PFSK-1 (cell line): ENCODE measurements around the gene PARD3B.

ENCODE experiments used
- FOXP2 ChIP-seq: optimal IDR thresholded peaks from 2 replicates; pipeline ENCODE3; 2011; ENCODE audit warnings: borderline replicate concordance, control low read depth, inconsistent platforms; ENCODE audit not compliant: insufficient read depth; ENCODE audit errors: extremely low read length, extremely low read depth
- POLR2AphosphoS5 ChIP-seq: IDR thresholded peaks from 2 replicates; pipeline ENCODE4 v1.6.1; 2012; ENCODE audit warnings: low read depth, mild to moderate bottlenecking, control low read depth, low read length, moderate library complexity
- REST ChIP-seq, 2 experiments: IDR thresholded peaks; 2 replicates each; pipeline versions ENCODE4 v1.6.1 to v1.8.0; 2011 to 2012; ENCODE audit warnings: low read depth in 2 of 2, low read length in 2 of 2, control low read depth in 1 of 2, inconsistent platforms in 1 of 2, mild to moderate bottlenecking in 1 of 2, moderate library complexity in 1 of 2; ENCODE audit not compliant: insufficient read depth in 1 of 2
- SIN3A ChIP-seq: IDR thresholded peaks from 2 replicates; pipeline ENCODE4 v1.6.1; 2012; ENCODE audit warnings: mild to moderate bottlenecking, low read length, moderate library complexity, borderline replicate concordance; ENCODE audit not compliant: insufficient read depth
- TAF1 ChIP-seq: IDR thresholded peaks from 2 replicates; pipeline ENCODE4 v1.6.1; 2012; ENCODE audit warnings: low read length, control low read depth, borderline replicate concordance; ENCODE audit not compliant: insufficient read depth

DNA sequence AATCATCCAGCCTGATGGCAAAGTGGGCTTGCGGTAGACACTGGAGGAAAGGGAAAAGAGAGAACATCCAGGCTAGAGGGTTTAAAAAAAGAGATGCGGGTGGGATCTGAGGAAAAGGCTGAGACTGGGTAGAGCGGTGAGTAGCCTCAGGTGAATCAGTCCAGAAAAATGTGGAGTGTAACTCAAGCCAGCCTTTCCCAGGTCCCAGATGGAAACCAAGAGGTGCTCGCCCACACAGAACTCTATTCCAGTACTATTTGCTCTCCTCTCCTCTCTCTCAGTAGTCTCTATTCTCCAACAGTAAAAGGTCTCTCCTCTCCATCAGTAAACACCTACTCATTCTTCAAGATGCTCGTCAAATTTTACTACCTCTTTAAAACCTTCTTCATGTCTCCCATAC is 1098.7 kb downstream of the PARD3B start:
- TF ChIP-seq POLR2AphosphoS5 (no peak), SIN3A (no peak), TAF1 (no peak), REST (IDR thresholded peaks at IDR 0.05; ENCODE audit: insufficient read depth in 1 of 2, low read depth in 2 of 2, low read length in 2 of 2) (no peak), FOXP2 (no peak)
